Dendritic cell treated with granulocyte-macrophage colony-stimulating factor and Interleukin-4, amounts not matched to agents 40 ng/mL and 50 ng/mL, for 4 days (primary cell): ENCODE results near the gene FANCI.

ENCODE experiments used
- H3K27ac Mint-ChIP-seq: one replicate; pipeline ENCODE4 v1.8.0; 2022; ENCODE audit warnings: mild to moderate bottlenecking, mixed read lengths
- H3K27me3 Mint-ChIP-seq: one replicate; pipeline ENCODE4 v1.8.0; 2022; ENCODE audit warnings: mild to moderate bottlenecking, mixed read lengths
- H3K36me3 Mint-ChIP-seq: one replicate; pipeline ENCODE4 v1.8.0; 2022; ENCODE audit warnings: low read depth, mixed read lengths
- H3K4me1 Mint-ChIP-seq: one replicate; pipeline ENCODE4 v1.8.0; 2022; ENCODE audit warnings: low read depth, mixed read lengths
- H3K4me3 Mint-ChIP-seq: one replicate; pipeline ENCODE4 v1.8.0; 2022; ENCODE audit warnings: mild to moderate bottlenecking, moderate library complexity, mixed read lengths
- H3K9me3 Mint-ChIP-seq: one replicate; pipeline ENCODE4 v1.8.0; 2022; ENCODE audit warnings: mixed read lengths
- intact Hi-C: fragments of 100-400 bp; cut with micrococcal nuclease; formaldehyde crosslinking; loops from one replicate; pipeline ENCODE4 v1.15.0; 2022

Gene FANCI

GRCh38 chr15:89325039-89325803, 81.4 kb downstream of the FANCI start:
- intact Hi-C loops = no loop called here
- Mint-ChIP-seq H3K9me3 (no peaks in the 10 kb centered on the region), H3K36me3 (peaks cover 100% of the 10 kb centered on the region), H3K4me3 (no peak overlapping the region), H3K4me1 (peaks cover 23% of the 10 kb centered on the region), H3K27ac (no peak overlapping the region), H3K27me3 (no peaks in the 10 kb centered on the region)

- H3K36me3 Mint-ChIP-seq = peaks cover 100% of the 10 kb centered on the region
- H3K27ac Mint-ChIP-seq = no peak overlapping the region
- H3K27me3 Mint-ChIP-seq = no peaks in the 10 kb centered on the region
- H3K4me1 Mint-ChIP-seq = peaks cover 34% of the 10 kb centered on the region
- no peak overlapping the region for H3K4me3 Mint-ChIP-seq
- no peaks in the 10 kb centered on the region for H3K9me3 Mint-ChIP-seq
- intact Hi-C loops = no loop called here
These were observed 82.5 kb downstream of the FANCI start for GRCh38 chr15:89326316-89326715.

DNA sequence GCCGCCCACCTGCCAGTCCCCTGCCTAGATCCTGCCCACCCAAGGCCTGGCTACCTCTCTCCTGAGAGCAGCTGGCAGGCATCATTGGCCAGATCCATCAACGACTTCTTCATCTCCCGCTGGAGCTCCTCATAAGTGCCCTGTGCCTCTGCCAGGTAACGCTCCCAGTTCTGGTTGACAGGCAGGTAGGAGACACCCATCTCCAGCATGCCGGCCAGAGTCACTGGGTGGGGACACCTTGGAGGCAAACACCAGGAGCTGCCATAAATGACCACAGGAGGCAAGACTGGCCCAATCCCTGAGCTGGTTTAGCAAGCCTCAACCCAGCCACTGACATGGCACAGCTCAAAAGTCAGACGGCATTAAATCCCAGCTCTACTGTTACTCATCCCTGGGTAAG, 83.3 kb downstream of the FANCI start:
- no peak overlapping the region for H3K4me3 Mint-ChIP-seq
- H3K9me3 Mint-ChIP-seq = no peaks in the 10 kb centered on the region
- no peaks in the 10 kb centered on the region for H3K27me3 Mint-ChIP-seq
- no peak overlapping the region for H3K27ac Mint-ChIP-seq
- peaks cover 100% of the 10 kb centered on the region for H3K36me3 Mint-ChIP-seq
- H3K4me1 Mint-ChIP-seq = peaks cover 42% of the 10 kb centered on the region
- intact Hi-C loops = no loop called here

- Mint-ChIP-seq H3K27me3 (no peaks in the 10 kb centered on the region), H3K9me3 (no peaks in the 10 kb centered on the region), H3K36me3 (peaks cover 100% of the 10 kb centered on the region), H3K4me1 (peaks cover 52% of the 10 kb centered on the region), H3K4me3 (no peak overlapping the region), H3K27ac (no peak overlapping the region)
- intact Hi-C loops = no loop called here
These were observed 84.8 kb downstream of the FANCI start for GRCh38 chr15:89328398-89329254.

DNA sequence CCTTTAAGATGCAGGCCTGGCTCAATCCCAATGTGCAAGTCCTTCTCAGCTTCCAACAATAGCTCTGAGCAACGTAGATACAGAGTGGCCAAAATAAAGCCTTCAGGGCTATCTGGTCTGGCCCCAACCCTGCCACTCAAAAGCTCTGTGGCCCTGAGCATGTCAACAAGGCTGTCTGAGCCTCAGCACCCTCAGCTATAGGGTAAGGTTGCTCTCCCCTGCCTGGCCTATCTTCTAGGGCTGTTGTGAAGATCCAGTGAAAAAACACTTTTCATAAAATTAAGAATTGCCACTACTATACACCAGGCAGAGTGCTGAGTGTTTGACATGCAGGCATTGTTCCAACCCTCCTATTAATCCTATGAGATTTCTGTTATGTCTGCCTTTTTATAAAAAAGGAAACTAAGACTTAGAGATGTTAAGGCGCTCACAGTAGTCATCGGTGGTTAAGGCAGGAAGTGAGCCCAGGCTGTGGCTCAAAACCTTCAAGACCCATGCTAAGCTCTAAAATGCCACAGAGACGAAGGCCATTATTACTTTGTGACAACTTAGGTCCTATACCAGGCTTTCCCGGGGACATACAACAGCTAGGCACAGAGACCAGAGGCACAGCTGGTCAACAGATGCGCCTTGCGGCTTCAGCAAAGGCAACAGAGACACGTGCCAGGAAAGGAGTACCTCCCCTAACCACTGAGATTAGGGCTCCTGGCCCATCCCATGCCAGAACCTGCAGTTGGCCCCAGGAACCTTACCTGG, 85.7 kb downstream of the FANCI start:
- no peaks in the 10 kb centered on the region for H3K27me3 Mint-ChIP-seq
- no peaks in the 10 kb centered on the region for H3K9me3 Mint-ChIP-seq
- no peak overlapping the region for H3K27ac Mint-ChIP-seq
- no peak overlapping the region for H3K4me3 Mint-ChIP-seq
- H3K36me3 Mint-ChIP-seq = peaks cover 91% of the 10 kb centered on the region
- H3K4me1 Mint-ChIP-seq = peaks cover 52% of the 10 kb centered on the region
- intact Hi-C loops = no loop called here

GRCh38 chr15:89330119-89330518, 86.3 kb downstream of the FANCI start:
- Mint-ChIP-seq H3K27me3 (no peaks in the 10 kb centered on the region), H3K36me3 (peaks cover 85% of the 10 kb centered on the region), H3K9me3 (no peaks in the 10 kb centered on the region), H3K4me1 (peaks cover 50% of the 10 kb centered on the region), H3K4me3 (no peak overlapping the region), H3K27ac (no peak overlapping the region)
- intact Hi-C loops = no loop called here

DNA sequence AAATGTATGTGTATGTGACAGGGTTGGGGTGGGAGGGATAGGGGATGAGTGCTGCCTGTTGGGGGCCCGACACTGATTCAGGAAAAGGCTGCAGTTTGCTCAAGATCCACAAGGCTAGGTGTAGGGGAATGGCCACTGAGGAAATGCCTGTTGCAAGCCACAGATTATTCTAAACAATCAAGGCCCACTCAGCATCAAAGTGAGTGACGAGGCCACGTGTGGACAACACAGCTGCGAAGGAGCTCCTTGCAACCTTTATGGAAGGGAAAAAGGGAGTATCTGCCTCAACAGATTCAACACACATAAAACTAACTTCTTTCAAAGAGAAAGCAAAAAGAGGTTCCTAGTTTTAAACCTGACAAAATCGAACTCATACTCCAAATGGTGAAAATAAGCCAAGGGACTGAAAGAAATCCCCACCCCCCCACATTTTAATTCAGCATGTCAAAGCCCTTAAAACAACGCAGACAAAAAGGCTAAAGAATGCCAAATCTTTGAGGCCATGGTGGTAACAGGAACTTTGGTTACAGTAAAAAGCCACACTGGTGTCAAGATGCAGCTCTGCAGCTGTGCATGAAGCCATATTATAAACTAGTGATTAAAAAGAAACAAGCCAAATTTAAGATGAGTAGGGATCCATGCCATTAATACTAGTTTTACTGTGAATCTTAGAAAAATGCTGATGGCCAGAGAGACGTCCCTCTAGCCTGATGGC, 87.3 kb downstream of the FANCI start:
- Mint-ChIP-seq H3K4me1 (peaks cover 58% of the 10 kb centered on the region), H3K36me3 (peaks cover 76% of the 10 kb centered on the region), H3K9me3 (no peaks in the 10 kb centered on the region), H3K27ac (no peak overlapping the region), H3K4me3 (no peak overlapping the region), H3K27me3 (no peaks in the 10 kb centered on the region)
- intact Hi-C loops = no loop called here

- peak overlapping the region; percentile 18 for H3K4me3 Mint-ChIP-seq
- H3K27me3 Mint-ChIP-seq = peaks cover 5% of the 10 kb centered on the region
- peaks cover 62% of the 10 kb centered on the region for H3K36me3 Mint-ChIP-seq
- H3K4me1 Mint-ChIP-seq = peaks cover 68% of the 10 kb centered on the region
- H3K27ac Mint-ChIP-seq = no peak overlapping the region
- intact Hi-C loops = no loop called here
- H3K9me3 Mint-ChIP-seq = no peaks in the 10 kb centered on the region
These were observed 88.7 kb downstream of the FANCI start for GRCh38 chr15:89332446-89332845.

DNA sequence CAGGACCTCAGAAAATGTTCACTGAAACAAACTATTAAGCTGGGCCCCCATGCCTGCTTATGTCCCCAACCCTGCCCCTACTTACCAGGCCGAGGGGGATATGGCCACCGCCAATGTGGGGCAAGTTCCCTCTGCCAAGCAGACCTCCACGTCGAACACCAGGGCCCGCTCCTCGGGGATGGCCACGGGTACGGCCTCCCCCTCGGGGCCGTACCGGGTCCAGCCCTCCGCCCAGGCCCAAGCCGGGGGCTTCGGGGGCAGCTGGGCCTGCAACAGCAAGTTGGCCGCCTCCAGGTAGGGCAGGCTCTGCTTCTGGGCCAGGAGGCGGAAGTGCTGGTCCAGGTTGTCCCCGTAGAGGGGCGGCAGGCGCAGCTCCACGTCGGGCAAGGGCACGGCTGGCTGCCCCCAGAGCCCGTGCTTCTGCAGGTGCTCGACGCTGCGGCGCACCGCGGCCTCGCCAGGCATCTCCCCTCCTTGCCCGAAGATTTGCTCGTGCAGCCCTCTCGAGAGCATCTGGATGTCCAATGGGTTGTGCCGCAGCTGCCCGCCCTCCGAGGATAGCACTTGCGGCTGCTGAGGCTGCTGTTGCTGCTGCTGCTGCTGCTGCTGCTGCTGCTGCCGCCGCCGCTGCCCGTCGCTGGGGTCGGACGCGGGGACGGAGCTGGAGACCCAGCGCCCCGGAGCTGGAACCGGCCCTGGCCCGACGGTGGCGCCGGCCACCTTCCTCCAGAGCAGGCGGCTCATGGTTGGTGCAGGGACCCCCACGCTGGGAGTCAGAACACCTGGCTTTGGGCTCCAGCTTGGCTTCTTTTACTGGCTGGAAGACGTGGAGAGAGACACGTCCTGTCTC, 89.5 kb downstream of the FANCI start:
- no peaks in the 10 kb centered on the region for H3K9me3 Mint-ChIP-seq
- H3K4me1 Mint-ChIP-seq = peaks cover 66% of the 10 kb centered on the region
- intact Hi-C loops = no loop called here
- peaks cover 9% of the 10 kb centered on the region for H3K27me3 Mint-ChIP-seq
- peaks cover 54% of the 10 kb centered on the region for H3K36me3 Mint-ChIP-seq
- H3K4me3 Mint-ChIP-seq = peak overlapping the region; percentile 79
- H3K27ac Mint-ChIP-seq = peak overlapping the region; percentile 90

DNA sequence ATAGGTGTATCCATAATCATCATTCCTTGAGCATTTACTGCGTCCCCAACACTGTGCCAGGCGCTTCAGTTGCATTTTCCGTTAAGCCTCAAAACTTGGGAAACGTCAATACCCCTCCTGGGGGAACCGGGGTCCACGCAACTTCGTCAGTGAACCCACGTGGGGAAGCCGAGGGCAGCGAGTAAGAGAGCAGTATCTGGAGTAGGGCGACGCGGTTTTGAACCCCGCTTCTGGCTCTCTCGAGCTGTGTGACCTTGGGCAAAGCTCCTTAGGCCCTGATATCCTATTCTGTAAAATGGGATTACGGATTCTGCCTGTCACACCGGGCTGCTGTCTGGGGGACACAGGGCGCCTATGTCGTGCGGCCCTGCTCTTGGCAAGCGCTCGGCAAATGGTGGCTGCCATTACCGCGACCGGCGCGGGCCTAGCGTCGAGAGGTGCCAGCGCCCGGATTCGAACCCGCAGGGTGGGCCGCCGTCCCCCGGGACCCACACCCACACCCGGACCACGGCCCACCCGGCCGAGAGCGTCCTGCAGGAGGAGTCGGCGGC, 90.3 kb downstream of the FANCI start:
- Mint-ChIP-seq H3K4me1 (peaks cover 60% of the 10 kb centered on the region), H3K9me3 (no peaks in the 10 kb centered on the region)
- intact Hi-C loops = no loop called here

GRCh38 chr15:89334510-89335297, 90.9 kb downstream of the FANCI start, which contains the start of gene POLG:
POLG (minus strand) TSS chr15:89334824; CDS start chr15:89333754, 1,070 bp downstream.
- Mint-ChIP-seq H3K9me3 (no peaks in the 10 kb centered on the region), H3K4me1 (peaks cover 56% of the 10 kb centered on the region), H3K36me3 (peaks cover 39% of the 10 kb centered on the region), H3K27me3 (peaks cover 11% of the 10 kb centered on the region), H3K27ac (peak within 1 kb of the TSS; percentile 90), H3K4me3 (peak within 1 kb of the TSS; percentile 79)
- intact Hi-C loops = no loop called here

More for the DNA sequence above, 90.3 kb downstream of the FANCI start:
- Mint-ChIP-seq H3K27me3 (peaks cover 11% of the 10 kb centered on the region), H3K36me3 (peaks cover 46% of the 10 kb centered on the region), H3K27ac (peak overlapping the region; percentile 90), H3K4me3 (peak overlapping the region; percentile 79)
